GM04504 (cell line): ENCODE results near the gene RBL2.
"Not testable (repeated sequence)": the region's sequence is repeated elsewhere in the genome, so short reads cannot be mapped to it uniquely, and the experiment has no call there.

Experiments
- DNase-seq: peaks from one replicate; pipeline ENCODE4 v3.0.0-alpha.2; 2012; ENCODE audit warnings: low read depth

The RBL2 gene

DNA sequence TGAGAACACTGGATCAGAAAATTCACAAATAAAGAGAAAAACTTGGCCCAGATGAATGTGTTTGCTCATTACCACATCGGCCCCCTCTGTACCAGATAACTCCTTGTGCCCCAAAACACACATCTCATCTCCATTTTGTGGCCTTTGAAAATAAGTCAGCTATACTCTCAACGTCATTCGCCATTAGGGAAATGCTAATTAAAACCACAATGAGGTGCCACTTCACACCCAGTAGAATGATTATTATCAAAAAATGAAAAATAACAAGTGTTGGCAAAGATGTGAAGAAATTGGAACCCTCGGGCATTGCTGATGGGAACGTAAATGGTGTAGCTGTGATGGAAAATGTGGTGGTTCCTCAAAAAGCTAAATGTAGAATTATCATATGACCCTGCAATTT lies 103.4 kb downstream of the RBL2 start:
- no peak for DNase-seq

DNA sequence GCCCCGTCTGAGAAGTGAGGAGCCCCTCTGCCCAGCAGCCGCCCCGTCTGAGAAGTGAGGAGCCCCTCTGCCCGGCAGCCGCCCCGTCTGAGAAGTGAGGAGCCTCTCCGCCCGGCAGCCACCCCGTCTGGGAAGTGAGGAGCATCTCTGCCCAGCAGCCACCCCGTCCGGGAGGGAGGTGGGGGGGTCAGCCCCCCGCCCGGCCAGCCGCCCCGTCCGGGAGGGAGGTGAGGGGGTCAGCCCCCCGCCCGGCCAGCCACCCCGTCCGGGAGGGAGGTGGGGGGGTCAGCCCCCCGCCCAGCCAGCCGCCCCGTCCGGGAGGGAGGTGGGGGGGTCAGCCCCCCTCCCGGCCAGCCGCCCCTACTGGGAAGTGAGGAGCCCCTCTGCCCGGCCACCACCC lies 105.1 kb downstream of the RBL2 start:
- not testable (repeated sequence) for DNase-seq

DNA sequence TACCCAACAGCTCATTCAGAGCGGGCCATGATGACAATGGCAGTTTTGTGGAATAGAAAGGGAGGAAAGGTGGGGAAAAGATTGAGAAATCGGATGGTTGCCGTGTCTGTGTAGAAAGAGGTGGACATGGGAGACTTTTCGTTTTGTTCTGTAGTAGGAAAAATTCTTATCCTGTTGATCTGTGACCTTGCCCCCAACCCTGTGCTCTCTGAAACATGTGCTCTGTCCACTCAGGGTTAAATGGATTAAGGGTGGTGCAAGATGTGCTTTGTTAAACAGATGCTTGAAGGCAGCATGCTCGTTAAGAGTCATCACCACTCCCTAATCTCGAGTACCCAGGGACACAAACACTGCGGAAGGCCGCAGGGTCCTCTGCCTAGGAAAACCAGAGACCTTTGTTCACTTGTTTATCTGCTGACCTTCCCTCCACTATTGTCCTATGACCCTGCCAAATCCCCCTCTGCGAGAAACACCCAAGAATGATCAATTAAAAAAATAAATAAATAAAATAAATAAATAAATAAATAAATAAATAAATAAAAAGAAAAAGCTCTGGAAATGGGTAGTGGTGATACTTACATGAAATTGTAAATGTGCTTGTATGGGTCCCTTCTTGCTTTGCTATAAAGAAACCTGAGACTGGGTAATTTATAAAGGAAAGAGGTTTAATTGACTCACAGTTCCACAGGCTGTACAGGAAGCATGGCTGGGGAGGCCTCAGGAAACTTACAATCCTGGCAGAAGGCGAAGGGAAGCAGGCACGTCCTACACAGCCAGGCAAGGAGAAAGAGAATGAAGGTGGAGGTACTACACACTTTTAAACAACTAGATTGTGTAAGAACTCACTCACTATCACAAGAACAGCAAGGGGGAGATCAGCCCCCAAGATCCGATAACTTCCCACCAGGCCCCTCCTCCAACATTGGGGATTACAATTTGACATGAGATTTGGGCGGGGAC lies 105.8 kb downstream of the RBL2 start:
- not testable (repeated sequence) for DNase-seq
